ENCODE measurements around the gene MUC20. TPM values are rescaled to one million over a fixed set of nuclear protein-coding genes. Genes with fewer than 3 reads are reported as not detected.

Gene MUC20
- total RNA-seq, 2 experiments from 2014 or later: 0.20 to 0.65 TPM

DNA sequence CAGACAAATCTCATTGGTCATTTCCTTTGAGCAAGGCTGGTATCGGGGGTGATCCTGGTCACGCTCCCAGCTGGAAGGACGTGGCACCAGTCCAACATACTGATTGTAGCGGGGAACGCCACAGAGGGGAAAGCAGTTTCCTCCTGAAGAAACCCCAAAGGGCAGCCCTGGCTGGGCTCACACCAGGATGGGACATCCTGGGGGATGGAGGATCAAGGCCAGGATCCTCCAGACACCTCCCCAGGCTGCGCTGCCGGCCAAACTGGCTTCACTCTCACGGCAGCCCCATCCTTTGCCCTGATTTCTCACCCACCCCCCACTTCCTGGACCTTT is 36.6 kb downstream of the MUC20 start:
- H3K27ac Mint-ChIP-seq: no peak overlapping the region
- intact Hi-C loops (cut with micrococcal nuclease): no loop called here
- H3K36me3 Mint-ChIP-seq (ENCODE audit: low read depth): no peaks in the 10 kb centered on the region
- ATAC-seq (no peak), DNase-seq (no peak)
- peaks cover 13% of the 10 kb centered on the region for H3K4me1 Mint-ChIP-seq (ENCODE audit: low read depth)
- H3K4me3 Mint-ChIP-seq: no peak overlapping the region
- ChIA-PET POLR2A (no interaction called here), CTCF (no interaction called here)
- TF ChIP-seq CTCF (IDR thresholded peaks at IDR 0.05): no peak
- H3K27me3 Mint-ChIP-seq: peaks cover 29% of the 10 kb centered on the region
- H3K9me3 Mint-ChIP-seq: no peaks in the 10 kb centered on the region

- DNase-seq: no peak
- no peak overlapping the region for H3K4me3 Mint-ChIP-seq
- ChIA-PET POLR2A (no interaction called here), CTCF (no interaction called here)
- no peak for TF ChIP-seq CTCF (IDR thresholded peaks at IDR 0.05)
- intact Hi-C loops (cut with micrococcal nuclease): no loop called here
- no peak overlapping the region for H3K27ac Mint-ChIP-seq
- H3K4me1 Mint-ChIP-seq (ENCODE audit: low read depth): peaks cover 13% of the 10 kb centered on the region
- H3K27me3 Mint-ChIP-seq: peaks cover 29% of the 10 kb centered on the region
- H3K9me3 Mint-ChIP-seq: no peaks in the 10 kb centered on the region
- ATAC-seq: no peak
- H3K36me3 Mint-ChIP-seq (ENCODE audit: low read depth): no peaks in the 10 kb centered on the region
These were observed 37.0 kb downstream of the MUC20 start for GRCh38 chr3:195757827-195758226.

DNA sequence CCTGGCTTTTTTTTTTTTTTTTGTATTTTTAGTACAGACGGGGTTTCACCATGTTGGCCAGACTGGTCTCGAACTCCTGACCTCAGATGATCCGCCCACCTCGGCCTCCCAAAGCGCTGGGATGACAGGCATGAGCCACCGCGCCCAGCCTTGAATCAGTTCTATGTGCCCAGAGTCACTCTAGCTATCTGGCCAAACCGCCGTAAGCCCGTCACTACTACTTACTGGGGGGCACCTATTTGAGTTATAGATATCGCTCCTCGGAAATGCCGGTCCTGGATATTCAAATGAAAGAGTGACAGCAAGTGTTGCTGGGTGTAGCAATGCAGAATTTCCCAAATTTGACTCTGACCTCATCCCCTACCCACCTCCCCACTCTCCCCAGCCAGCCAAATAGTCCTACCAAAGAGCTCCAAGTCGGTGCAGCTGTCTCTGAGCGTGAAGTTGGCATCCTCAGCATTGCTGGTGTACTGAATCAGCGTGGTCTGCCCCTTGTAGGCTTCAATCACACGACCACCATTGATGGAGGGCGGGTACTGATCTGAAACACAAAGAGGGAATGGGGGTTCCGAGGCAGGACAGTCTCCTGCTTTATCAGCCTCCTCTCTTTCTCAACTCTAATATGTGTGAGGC is 38.1 kb downstream of the MUC20 start:
- POLR2A ChIA-PET: interaction anchor here (1.0 kb wide), 1 partner anchor 136 kb away, joined by 3 read pairs; no protein-coding TSS in a partner anchor
- H3K4me1 Mint-ChIP-seq (ENCODE audit: low read depth): peaks cover 9% of the 10 kb centered on the region
- no peaks in the 10 kb centered on the region for H3K36me3 Mint-ChIP-seq (ENCODE audit: low read depth)
- CTCF ChIA-PET: interaction anchor here (0.8 kb wide), 1 partner anchor 91 kb away, joined by 3 read pairs; no protein-coding TSS in a partner anchor
- no peak for TF ChIP-seq CTCF (IDR thresholded peaks at IDR 0.05)
- intact Hi-C loops (cut with micrococcal nuclease): no loop called here
- H3K9me3 Mint-ChIP-seq: no peaks in the 10 kb centered on the region
- H3K27ac Mint-ChIP-seq: no peak overlapping the region
- peaks cover 35% of the 10 kb centered on the region for H3K27me3 Mint-ChIP-seq
- DNase-seq: no peak
- no peak for ATAC-seq
- H3K4me3 Mint-ChIP-seq: no peak overlapping the region

DNA sequence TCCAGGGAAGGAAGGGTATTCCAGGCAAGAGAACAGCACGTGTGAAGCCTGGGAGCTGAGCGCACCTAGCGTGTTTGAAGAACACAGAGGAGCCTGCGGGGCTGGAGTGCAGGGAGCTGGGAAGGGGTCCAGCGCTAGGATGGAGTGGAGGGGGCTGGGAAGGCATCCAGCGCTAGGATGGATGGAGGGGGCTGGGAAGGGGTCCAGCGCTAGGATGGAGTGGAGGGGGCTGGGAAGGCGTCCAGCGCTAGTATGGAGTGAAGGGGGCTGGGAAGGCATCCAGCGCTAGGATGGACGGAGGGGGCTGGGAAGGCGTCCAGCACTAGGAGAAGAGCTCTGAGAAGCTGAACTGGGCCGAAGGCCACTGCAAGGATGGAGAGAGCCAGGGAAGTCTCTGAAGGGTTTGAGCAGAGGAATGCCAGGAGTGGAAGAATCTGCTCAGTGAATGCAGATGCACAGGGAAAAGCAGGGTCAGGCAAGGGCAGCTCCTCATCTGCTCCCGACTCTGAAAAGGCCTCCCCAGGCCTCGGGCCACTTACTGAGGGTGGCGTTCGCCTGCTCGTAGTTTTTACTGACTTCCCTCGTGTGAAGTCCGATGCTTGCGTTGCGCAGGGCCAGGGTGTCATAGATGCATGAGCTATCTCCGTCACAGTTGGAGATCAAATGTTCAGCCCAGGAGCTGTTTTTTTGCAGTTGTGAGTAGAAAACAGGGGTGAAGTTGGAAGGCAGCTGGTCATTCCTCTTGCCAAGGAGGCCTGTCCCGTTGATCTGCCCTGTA is 39.8 kb downstream of the MUC20 start:
- Mint-ChIP-seq H3K36me3 (ENCODE audit: low read depth) (no peaks in the 10 kb centered on the region), H3K27me3 (peaks cover 43% of the 10 kb centered on the region), H3K27ac (no peak overlapping the region), H3K9me3 (no peaks in the 10 kb centered on the region), H3K4me1 (ENCODE audit: low read depth) (peaks cover 9% of the 10 kb centered on the region), H3K4me3 (no peak overlapping the region)
- intact Hi-C loops (cut with micrococcal nuclease): no loop called here
- ChIA-PET CTCF (no interaction called here), POLR2A (interaction anchor here (0.6 kb wide), 1 partner anchor 33 kb away, joined by 4 read pairs; no protein-coding TSS in a partner anchor)
- DNase-seq (peak; percentile 1), ATAC-seq (no peak)
- no peak for TF ChIP-seq CTCF (IDR thresholded peaks at IDR 0.05)

DNA sequence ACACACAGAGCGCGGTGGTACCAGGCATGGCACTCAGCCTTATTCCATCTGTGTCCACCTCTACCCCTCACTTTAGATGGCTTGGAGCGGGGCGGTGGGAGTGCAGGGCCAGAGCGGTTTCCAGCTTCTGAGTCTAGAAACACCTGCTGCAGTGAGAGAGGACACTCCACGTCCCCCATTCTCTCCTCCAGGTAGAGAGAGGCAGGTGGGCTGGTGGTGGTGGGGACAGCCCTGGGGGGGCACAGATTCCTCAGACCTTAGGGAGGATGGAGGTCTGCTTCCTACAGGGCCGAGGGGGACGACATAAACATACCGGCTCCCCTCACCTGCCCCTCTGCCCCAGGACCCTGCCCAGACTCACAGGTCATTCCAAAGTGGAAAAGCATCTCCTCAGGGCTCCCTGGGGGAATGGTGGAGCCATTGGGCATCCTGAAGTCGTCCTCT is 40.4 kb downstream of the MUC20 start:
- H3K4me1 Mint-ChIP-seq (ENCODE audit: low read depth): peaks cover 3% of the 10 kb centered on the region
- CTCF ChIA-PET: no interaction called here
- DNase-seq (peak; percentile 1), ATAC-seq (no peak)
- POLR2A ChIA-PET: no interaction called here
- TF ChIP-seq CTCF (IDR thresholded peaks at IDR 0.05): no peak
- H3K27me3 Mint-ChIP-seq: peaks cover 43% of the 10 kb centered on the region
- no peak overlapping the region for H3K4me3 Mint-ChIP-seq
- intact Hi-C loops (cut with micrococcal nuclease): no loop called here
- H3K36me3 Mint-ChIP-seq (ENCODE audit: low read depth): no peaks in the 10 kb centered on the region
- no peak overlapping the region for H3K27ac Mint-ChIP-seq
- no peaks in the 10 kb centered on the region for H3K9me3 Mint-ChIP-seq
